Calu3 (cell line): ENCODE data around the gene TREML2. TPM values are rescaled to one million over a fixed set of nuclear protein-coding genes. Genes with fewer than 3 reads are reported as not detected.

Experiments
- BruUV-seq: library from RNA; stranded (reverse); fragments of 400-500 nt; replicated peaks from 2 replicates; lab custom pipeline; 2021; lab: Mats Ljungman, UMichigan
- CTCF ChIA-PET: fragments of 300-600 bp; sonication (Branson Sonifier 250); formaldehyde crosslinking; loops from one replicate; lab custom pipeline; 2022; ENCODE audit warnings: antibody characterized with exemption; lab: Charles Lee
- DNase-seq: peaks from one replicate; pipeline ENCODE4 v3.0.0; 2022
- H3K27ac Mint-ChIP-seq: one replicate; pipeline ENCODE4 v1.8.0; 2022; ENCODE audit warnings: mixed read lengths; ENCODE audit not compliant: unreplicated experiment
- H3K27me3 Mint-ChIP-seq: one replicate; pipeline ENCODE4 v1.8.0; 2022; ENCODE audit warnings: mixed read lengths; ENCODE audit not compliant: unreplicated experiment
- H3K36me3 Mint-ChIP-seq: one replicate; pipeline ENCODE4 v1.8.0; 2022; ENCODE audit warnings: mild to moderate bottlenecking, moderate library complexity, mixed read lengths; ENCODE audit not compliant: insufficient read depth, unreplicated experiment
- H3K4me1 Mint-ChIP-seq: one replicate; pipeline ENCODE4 v1.8.0; 2022; ENCODE audit warnings: mild to moderate bottlenecking, low read depth, mixed read lengths; ENCODE audit not compliant: unreplicated experiment
- H3K4me3 Mint-ChIP-seq: one replicate; pipeline ENCODE4 v1.8.0; 2022; ENCODE audit warnings: mild to moderate bottlenecking, low read depth, moderate library complexity, mixed read lengths; ENCODE audit not compliant: unreplicated experiment
- H3K9me3 Mint-ChIP-seq: one replicate; pipeline ENCODE4 v1.8.0; 2022; ENCODE audit warnings: low read depth, mixed read lengths; ENCODE audit not compliant: unreplicated experiment
- intact Hi-C: fragments of 100-400 bp; cut with micrococcal nuclease; formaldehyde crosslinking; loops from one replicate; pipeline ENCODE4 v1.10.0; 2022; ENCODE audit not compliant: unreplicated experiment
- total RNA-seq: library from RNA; stranded (reverse); gene quantifications from 2 replicates; pipeline ENCODE4 v1.2.3, GENCODE V29; 2022
- TF ChIP-seq, protein P1 (sequence below): fragments of 200-600 bp; IDR thresholded peaks from one replicate; pipeline ENCODE4 v1.8.0; 2022; ENCODE audit warnings: antibody characterized with exemption; ENCODE audit not compliant: unreplicated experiment

The TREML2 gene
- total RNA-seq, 1 experiment from 2014 or later = not detected

DNA sequence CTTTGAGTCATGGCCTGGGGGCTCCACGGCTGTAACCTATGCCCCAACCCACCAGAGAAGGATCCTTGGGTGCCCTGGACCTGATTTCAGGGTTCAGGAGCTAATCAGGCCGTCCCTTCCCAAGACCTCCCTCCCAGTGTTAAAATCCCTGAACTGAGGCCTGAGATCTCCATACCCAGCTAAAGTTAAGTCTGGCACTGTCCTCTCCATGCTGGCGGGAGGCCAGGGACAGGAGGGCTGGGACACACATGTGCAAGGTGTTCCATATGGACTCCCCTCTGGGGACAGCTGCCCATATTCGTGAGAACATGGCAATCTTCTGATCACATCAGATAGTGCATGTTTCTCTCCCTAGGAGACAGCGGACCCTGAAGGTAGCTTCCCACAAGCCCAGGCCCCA lies 15.7 kb upstream of the TREML2 start:
- H3K4me3 Mint-ChIP-seq = no peak overlapping the region
- TF ChIP-seq, protein P1, sequence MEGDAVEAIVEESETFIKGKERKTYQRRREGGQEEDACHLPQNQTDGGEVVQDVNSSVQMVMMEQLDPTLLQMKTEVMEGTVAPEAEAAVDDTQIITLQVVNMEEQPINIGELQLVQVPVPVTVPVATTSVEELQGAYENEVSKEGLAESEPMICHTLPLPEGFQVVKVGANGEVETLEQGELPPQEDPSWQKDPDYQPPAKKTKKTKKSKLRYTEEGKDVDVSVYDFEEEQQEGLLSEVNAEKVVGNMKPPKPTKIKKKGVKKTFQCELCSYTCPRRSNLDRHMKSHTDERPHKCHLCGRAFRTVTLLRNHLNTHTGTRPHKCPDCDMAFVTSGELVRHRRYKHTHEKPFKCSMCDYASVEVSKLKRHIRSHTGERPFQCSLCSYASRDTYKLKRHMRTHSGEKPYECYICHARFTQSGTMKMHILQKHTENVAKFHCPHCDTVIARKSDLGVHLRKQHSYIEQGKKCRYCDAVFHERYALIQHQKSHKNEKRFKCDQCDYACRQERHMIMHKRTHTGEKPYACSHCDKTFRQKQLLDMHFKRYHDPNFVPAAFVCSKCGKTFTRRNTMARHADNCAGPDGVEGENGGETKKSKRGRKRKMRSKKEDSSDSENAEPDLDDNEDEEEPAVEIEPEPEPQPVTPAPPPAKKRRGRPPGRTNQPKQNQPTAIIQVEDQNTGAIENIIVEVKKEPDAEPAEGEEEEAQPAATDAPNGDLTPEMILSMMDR = no peak
- intact Hi-C loops = no loop called here
- DNase-seq = no peak
- CTCF ChIA-PET = no interaction called here
- H3K36me3 Mint-ChIP-seq = no peaks in the 10 kb centered on the region
- peaks cover 21% of the 10 kb centered on the region for H3K9me3 Mint-ChIP-seq
- BruUV-seq = no TSS peak
- H3K27ac Mint-ChIP-seq = no peak overlapping the region
- H3K27me3 Mint-ChIP-seq = no peaks in the 10 kb centered on the region
- H3K4me1 Mint-ChIP-seq = peaks cover 7% of the 10 kb centered on the region

GRCh38 chr6:41215777-41216176 lies 14.8 kb upstream of the TREML2 start:
- Mint-ChIP-seq H3K9me3 (peaks cover 21% of the 10 kb centered on the region), H3K4me3 (no peak overlapping the region), H3K36me3 (no peaks in the 10 kb centered on the region), H3K27me3 (no peaks in the 10 kb centered on the region), H3K4me1 (peaks cover 7% of the 10 kb centered on the region), H3K27ac (no peak overlapping the region)
- no TSS peak for BruUV-seq
- no peak for DNase-seq
- intact Hi-C loops = no loop called here
- CTCF ChIA-PET = no interaction called here
- TF ChIP-seq, protein P1 = no peak

DNA sequence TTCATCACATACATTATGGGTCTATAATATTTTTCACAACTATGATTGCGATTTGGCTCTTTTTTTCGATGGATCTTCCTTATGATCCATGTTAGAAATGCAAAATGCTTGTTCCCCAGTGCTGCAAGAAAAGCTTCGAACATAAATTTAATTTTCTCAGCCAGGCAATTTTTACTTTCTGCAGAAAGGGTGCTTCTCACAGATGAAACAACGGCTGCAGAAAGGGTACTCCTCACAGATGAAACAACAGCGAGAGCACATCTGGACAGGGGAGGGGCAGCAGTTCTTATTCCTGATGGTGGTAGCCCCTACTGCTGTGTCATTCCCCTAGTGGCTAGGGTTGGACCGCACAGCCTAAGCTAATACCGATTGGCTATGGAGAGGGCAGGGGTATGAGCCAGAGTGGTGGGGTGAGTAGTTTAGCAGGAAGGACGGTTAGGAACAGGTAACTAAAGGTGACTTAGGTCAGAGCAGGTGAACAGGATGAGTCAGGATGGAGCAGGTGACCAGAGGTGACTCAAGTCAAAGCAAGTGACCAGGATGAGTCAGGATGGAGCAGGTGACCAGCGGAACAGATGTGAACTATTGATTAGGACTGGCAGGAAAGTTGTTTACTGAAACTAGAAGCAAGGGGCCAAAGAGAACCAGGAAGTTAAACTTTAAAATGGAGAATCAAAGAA lies 13.8 kb upstream of the TREML2 start:
- H3K36me3 Mint-ChIP-seq = no peaks in the 10 kb centered on the region
- DNase-seq = no peak
- H3K27me3 Mint-ChIP-seq = no peaks in the 10 kb centered on the region
- peaks cover 18% of the 10 kb centered on the region for H3K9me3 Mint-ChIP-seq
- BruUV-seq = no TSS peak
- peak overlapping the region; percentile 79 for H3K27ac Mint-ChIP-seq
- H3K4me1 Mint-ChIP-seq = peaks cover 11% of the 10 kb centered on the region
- TF ChIP-seq, protein P1 = no peak
- CTCF ChIA-PET = no interaction called here
- intact Hi-C loops = no loop called here
- H3K4me3 Mint-ChIP-seq = no peak overlapping the region

DNA sequence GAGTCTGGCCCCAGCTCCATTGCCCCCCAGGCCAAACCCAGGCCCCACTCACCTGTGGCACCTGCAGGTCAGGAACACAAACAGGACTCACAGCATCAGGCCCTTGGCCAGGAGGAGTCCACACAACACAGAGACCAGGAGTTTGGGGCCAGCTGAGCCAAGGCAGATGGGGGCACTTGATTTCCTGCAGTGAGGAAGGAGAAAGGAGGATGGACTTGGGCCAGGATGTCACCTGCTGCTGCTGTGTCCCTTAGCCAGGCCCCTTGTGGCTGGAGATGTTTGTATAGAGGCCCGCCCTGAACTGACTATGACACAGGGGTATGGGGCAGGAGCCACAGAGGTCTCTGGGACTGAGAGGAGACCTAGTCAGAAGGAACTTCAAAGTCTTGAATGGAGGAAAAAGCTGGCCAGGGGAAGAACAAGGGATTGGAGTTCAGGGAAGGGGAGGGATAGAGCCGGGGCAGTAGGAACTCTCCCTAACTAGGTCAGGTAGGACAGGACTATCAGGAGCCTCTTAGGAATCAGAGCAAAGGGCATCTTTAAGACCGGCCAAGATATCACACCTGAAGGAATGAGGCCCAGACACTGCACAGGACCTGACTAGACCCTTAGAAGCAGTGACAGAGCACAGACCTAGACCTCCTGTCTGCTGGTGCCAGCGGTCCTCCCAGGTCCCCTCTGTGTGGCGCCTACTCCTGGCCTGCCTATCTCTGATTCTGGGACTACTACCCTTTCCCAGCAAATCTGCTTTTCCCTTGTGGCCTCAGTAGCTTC lies 8.8 kb upstream of the TREML2 start:
- CTCF ChIA-PET = no interaction called here
- Mint-ChIP-seq H3K4me3 (no peak overlapping the region), H3K9me3 (peaks cover 7% of the 10 kb centered on the region), H3K36me3 (no peaks in the 10 kb centered on the region), H3K27me3 (peaks cover 10% of the 10 kb centered on the region), H3K27ac (no peak overlapping the region), H3K4me1 (peaks cover 9% of the 10 kb centered on the region)
- intact Hi-C loops = no loop called here
- TF ChIP-seq, protein P1 = no peak
- BruUV-seq = no TSS peak
- DNase-seq = no peak
